Measurements from ENCODE around the gene WWOX. TPM values are rescaled to one million over a fixed set of nuclear protein-coding genes. Genes with fewer than 3 reads are reported as not detected.

The WWOX gene
- total RNA-seq, 1 experiment from 2014 or later = 15.6 TPM

GRCh38 chr16:78563905-78564304 lies 464.5 kb downstream of the WWOX start:
- Histone ChIP-seq H2AFZ (ENCODE audit: low read length) (no peak overlapping the region), H2BK5ac (ENCODE audit: insufficient read length, low read length) (no peak overlapping the region), H3K79me1 (ENCODE audit: insufficient read depth, low read depth, low read length, poor library complexity, severe bottlenecking) (no peaks in the 10 kb centered on the region), H3K14ac (ENCODE audit: insufficient read depth, low read length) (no peak overlapping the region), H4K20me1 (ENCODE audit: control insufficient read depth, insufficient read depth, insufficient read length) (no peaks in the 10 kb centered on the region), H3K27me3 (ENCODE audit: insufficient read depth, low read length) (no peaks in the 10 kb centered on the region), H3K18ac (ENCODE audit: insufficient read length, low read depth, low read length) (no peak overlapping the region), H4K5ac (ENCODE audit: insufficient read length, low read depth, low read length) (no peak overlapping the region), H3K9ac (ENCODE audit: extremely low read depth, insufficient read length, low read length) (no peak overlapping the region), H3K4me2 (ENCODE audit: insufficient read depth, insufficient read length, low read length) (no peak overlapping the region), H2BK12ac (ENCODE audit: insufficient read length, low read depth, low read length) (no peak overlapping the region), H3K27ac (ENCODE audit: insufficient read length, low read depth, low read length) (no peak overlapping the region), H3K4ac (ENCODE audit: low read depth, low read length) (no peak overlapping the region), H2BK20ac (ENCODE audit: low read depth, low read length, poor library complexity, severe bottlenecking) (no peak overlapping the region), H3K56ac (ENCODE audit: insufficient read length, low read depth, low read length) (no peak overlapping the region), H3K79me2 (ENCODE audit: insufficient read depth, low read length) (no peaks in the 10 kb centered on the region), H3T11ph (ENCODE audit: low read length) (no peak overlapping the region), H3K23ac (ENCODE audit: insufficient read length, low read depth, low read length) (no peak overlapping the region), H2AK5ac (ENCODE audit: insufficient read length, low read length) (no peak overlapping the region), H4K91ac (ENCODE audit: insufficient read length, low read depth, low read length) (no peak overlapping the region), H3K4me1 (ENCODE audit: insufficient read depth, low read length) (no peaks in the 10 kb centered on the region; the same call in 1 of the 2 replicates), H2BK15ac (ENCODE audit: low read depth, low read length) (no peak overlapping the region), H3K9me3 (ENCODE audit: control insufficient read depth, low read depth, low read length) (no peaks in the 10 kb centered on the region), H2BK120ac (ENCODE audit: low read depth, low read length, poor library complexity, severe bottlenecking) (no peak overlapping the region), H3K23me2 (ENCODE audit: insufficient read length, low read depth, low read length, poor library complexity, severe bottlenecking) (no peaks in the 10 kb centered on the region), H4K8ac (replicated peaks; ENCODE audit: insufficient read length, low read depth, low read length) (no peak overlapping the region)
- H3K9me3 Mint-ChIP-seq = peaks cover 6 to 9% of the 10 kb centered on the region in 2 experiments; a peak in 3 of 5 replicates
- H3K27ac Mint-ChIP-seq = peak overlapping the region in 1 of 3 experiments; percentile 6; a peak in 1 of 7 replicates
- peaks cover 0 to 11% (median 6%) of the 10 kb centered on the region in 3 experiments; a peak in 3 of 7 replicates for H3K36me3 Mint-ChIP-seq (ENCODE audit: insufficient read depth in 1 of 3, low read depth in 3 of 3)
- H3K27me3 Mint-ChIP-seq (ENCODE audit: low read depth) = peaks cover 2% of the 10 kb centered on the region; the same call in 1 of the 2 replicates
- no CpG with 5 or more reads among the region's 7 CpGs for WGBS (ENCODE audit: extremely low coverage, insufficient read length, low lambda C conversion rate)
- H3K4me3 Mint-ChIP-seq = no peak overlapping the region
- TF ChIP-seq CTCF (conservative IDR thresholded peaks at IDR 0.05) = no peak
- H3K4me1 Mint-ChIP-seq = peaks cover 0 to 3% of the 10 kb centered on the region in 2 experiments; a peak in 2 of 4 replicates
- DNase-seq = no peak
